ENCODE results near the gene FAM167B.
A peak's percentile ranks its signal among the peaks of the same experiment; 100 is the strongest.
"Not testable (repeated sequence)": the region's sequence is repeated elsewhere in the genome, so short reads cannot be mapped to it uniquely, and the experiment has no call there.

FAM167B gene

DNA sequence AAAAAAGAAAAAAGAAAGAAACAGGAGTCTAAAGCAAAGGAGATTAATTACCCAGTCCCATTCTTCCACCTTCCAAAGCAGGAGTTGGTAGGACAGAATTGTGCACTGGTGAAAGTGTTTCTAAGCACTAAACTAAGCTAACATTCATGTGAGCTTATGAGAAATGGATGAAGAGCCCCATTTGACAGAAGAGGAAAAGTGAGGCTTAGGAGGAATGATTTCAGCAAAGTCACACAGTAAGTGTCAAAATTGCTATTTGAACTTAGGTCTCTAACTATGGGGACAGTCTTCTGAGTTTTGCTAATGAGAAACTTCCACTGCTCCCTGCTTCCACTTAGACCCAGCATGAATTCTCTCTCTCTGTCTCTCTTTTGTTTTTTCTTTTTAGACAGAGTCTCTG lies 22.7 kb downstream of the FAM167B start:
- Histone ChIP-seq H3K4me3 (ENCODE audit: low read length) (no peak overlapping the region), H3K9ac (ENCODE audit: low read depth, low read length) (no peak overlapping the region), H3K27ac (ENCODE audit: low read length) (no peak overlapping the region), H3K4me1 (ENCODE audit: insufficient read depth, low read length) (peaks cover 16% of the 10 kb centered on the region; the same call in 1 of the 2 replicates), H3K9me3 (ENCODE audit: insufficient read depth, low read depth, low read length) (no peaks in the 10 kb centered on the region), H3K36me3 (ENCODE audit: insufficient read depth, low read depth, low read length) (no peaks in the 10 kb centered on the region), H3K27me3 (ENCODE audit: insufficient read depth, low read length) (no peaks in the 10 kb centered on the region)

DNA sequence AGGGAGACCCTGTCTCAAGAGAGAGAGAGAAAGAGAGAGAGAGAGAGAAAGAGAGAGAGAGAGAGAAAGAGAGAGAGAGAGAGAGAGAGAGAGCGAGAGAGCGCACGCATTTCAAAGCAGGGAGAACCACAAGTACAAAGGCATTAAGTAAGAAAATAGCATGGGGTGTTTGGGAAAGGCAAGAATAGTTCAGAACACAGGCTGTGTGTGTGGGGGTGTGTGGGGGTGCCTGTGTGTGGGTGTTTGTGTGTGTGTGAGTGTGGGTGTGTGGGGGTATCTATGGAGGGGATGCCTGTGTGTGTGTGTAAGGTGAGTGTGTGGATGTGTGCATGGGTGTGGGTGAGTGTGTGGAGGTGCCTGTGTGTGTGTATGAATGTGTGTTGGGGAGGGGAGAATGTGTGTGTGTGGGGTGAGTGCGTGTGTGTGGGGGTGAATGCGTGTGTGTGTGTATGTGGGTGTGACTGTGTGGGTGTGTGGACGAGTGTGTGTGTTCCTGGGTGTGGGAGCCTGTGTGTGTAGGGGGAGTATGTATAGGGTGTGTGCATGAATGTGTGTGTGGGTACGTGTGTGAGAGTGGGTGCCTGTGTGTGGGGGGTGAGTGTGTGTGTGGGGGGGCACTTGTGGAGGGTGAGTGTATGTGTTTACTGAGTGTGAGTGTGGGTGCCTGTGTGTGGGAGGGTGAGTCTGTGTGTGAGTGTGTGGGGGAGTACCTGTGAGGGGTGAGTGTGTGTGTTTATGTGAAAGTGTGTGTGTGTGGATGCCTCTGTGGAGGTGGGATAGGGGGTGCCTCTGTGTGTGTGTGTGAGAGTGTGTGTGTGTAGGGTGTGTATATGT lies 25.8 kb downstream of the FAM167B start:
- peaks cover 4% of the 10 kb centered on the region; the same call in 1 of the 2 replicates for H3K36me3 ChIP-seq (ENCODE audit: insufficient read depth, low read depth, low read length)
- no peak overlapping the region for H3K27ac ChIP-seq (ENCODE audit: low read length)
- peak overlapping the region; percentile 64; the same call in 1 of the 2 replicates for H3K9ac ChIP-seq (ENCODE audit: low read depth, low read length)
- H3K4me3 ChIP-seq (ENCODE audit: low read length), result no peak overlapping the region
- H3K27me3 ChIP-seq (ENCODE audit: insufficient read depth, low read length), result no peaks in the 10 kb centered on the region
- H3K4me1 ChIP-seq (ENCODE audit: insufficient read depth, low read length), result peaks cover 18% of the 10 kb centered on the region; the same call in 1 of the 2 replicates
- H3K9me3 ChIP-seq (ENCODE audit: insufficient read depth, low read depth, low read length), result no peaks in the 10 kb centered on the region

DNA sequence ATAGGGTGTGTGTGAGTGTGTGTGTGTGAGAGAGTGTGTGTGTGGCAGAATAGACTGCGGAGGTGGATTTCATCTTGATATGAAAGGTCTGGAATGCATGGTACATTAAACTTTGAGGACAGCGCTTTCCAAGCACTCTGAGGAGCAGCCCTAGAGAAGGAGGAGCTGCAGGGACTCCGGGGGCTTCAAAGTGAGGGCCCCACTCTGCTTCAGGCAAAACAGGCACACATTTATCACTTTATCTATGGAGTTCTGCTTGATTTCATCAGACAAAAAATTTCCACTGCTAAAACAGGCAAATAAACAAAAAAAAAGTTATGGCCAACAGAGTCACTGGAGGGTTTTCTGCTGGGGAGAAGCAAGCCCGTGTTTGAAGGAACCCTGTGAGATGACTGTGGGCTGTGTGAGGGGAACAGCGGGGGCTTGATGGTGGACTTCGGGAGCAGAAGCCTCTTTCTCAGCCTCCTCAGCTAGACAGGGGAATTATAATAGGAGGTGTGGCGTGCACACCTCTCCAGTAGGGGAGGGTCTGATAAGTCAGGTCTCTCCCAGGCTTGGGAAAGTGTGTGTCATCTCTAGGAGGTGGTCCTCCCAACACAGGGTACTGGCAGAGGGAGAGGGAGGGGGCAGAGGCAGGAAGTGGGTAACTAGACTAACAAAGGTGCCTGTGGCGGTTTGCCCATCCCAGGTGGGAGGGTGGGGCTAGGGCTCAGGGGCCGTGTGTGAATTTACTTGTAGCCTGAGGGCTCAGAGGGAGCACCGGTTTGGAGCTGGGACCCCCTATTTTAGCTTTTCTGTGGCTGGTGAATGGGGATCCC lies 26.6 kb downstream of the FAM167B start:
- peaks cover 4% of the 10 kb centered on the region; the same call in 1 of the 2 replicates for H3K36me3 ChIP-seq (ENCODE audit: insufficient read depth, low read depth, low read length)
- no peaks in the 10 kb centered on the region for H3K9me3 ChIP-seq (ENCODE audit: insufficient read depth, low read depth, low read length)
- peak overlapping the region; percentile 59; the same call in 1 of the 2 replicates for H3K4me3 ChIP-seq (ENCODE audit: low read length)
- peak overlapping the region; percentile 84 for H3K27ac ChIP-seq (ENCODE audit: low read length)
- H3K27me3 ChIP-seq (ENCODE audit: insufficient read depth, low read length), result no peaks in the 10 kb centered on the region
- H3K4me1 ChIP-seq (ENCODE audit: insufficient read depth, low read length), result peaks cover 18% of the 10 kb centered on the region; the same call in 1 of the 2 replicates
- peak overlapping the region; percentile 74; the same call in 1 of the 2 replicates for H3K9ac ChIP-seq (ENCODE audit: low read depth, low read length)

DNA sequence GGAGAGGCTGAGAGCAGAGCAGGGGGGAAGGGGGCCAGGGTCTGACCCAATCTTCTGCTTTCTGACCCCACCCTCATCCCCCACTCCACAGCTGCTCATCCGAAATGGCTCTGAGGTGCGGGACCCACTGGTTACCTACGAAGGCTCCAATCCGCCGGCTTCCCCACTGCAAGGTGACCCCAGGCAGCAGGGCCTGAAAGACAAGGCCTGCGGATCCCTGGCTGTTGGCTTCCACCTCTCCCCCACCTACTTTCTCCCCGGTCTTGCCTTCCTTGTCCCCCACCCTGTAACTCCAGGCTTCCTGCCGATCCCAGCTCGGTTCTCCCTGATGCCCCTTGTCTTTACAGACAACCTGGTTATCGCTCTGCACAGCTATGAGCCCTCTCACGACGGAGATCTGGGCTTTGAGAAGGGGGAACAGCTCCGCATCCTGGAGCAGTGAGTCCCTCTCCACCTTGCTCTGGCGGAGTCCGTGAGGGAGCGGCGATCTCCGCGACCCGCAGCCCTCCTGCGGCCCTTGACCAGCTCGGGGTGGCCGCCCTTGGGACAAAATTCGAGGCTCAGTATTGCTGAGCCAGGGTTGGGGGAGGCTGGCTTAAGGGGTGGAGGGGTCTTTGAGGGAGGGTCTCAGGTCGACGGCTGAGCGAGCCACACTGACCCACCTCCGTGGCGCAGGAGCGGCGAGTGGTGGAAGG lies 27.8 kb downstream of the FAM167B start:
- Histone ChIP-seq H3K27me3 (ENCODE audit: insufficient read depth, low read length) (no peaks in the 10 kb centered on the region), H3K4me1 (ENCODE audit: insufficient read depth, low read length) (peaks cover 18% of the 10 kb centered on the region; the same call in 1 of the 2 replicates), H3K4me3 (ENCODE audit: low read length) (peak overlapping the region; percentile 59; the same call in 1 of the 2 replicates), H3K9ac (ENCODE audit: low read depth, low read length) (peak overlapping the region; percentile 74; the same call in 1 of the 2 replicates), H3K36me3 (ENCODE audit: insufficient read depth, low read depth, low read length) (peaks cover 10% of the 10 kb centered on the region; the same call in 1 of the 2 replicates), H3K27ac (ENCODE audit: low read length) (peak overlapping the region; percentile 84), H3K9me3 (ENCODE audit: insufficient read depth, low read depth, low read length) (no peaks in the 10 kb centered on the region)

DNA sequence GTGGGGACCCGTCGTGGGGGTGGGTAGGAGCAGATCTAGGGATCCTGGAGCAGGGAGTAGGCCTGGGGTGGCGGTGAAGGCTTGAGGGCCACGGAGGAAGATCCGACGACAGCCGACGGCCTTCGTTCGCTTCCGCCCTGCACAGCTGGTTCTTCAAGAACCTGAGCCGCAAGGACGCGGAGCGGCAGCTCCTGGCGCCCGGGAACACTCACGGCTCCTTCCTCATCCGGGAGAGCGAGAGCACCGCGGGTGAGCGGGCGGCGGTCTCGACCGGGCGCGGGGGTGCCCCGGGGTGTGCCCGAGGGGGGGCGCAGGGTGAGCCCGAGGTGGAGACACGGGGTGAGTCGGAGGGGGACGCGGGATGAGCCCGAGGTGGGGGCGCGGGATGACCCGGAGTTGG lies 28.4 kb downstream of the FAM167B start:
- Histone ChIP-seq H3K9ac (ENCODE audit: low read depth, low read length) (peak overlapping the region; percentile 74; the same call in 1 of the 2 replicates), H3K36me3 (ENCODE audit: insufficient read depth, low read depth, low read length) (peaks cover 14% of the 10 kb centered on the region; the same call in 1 of the 2 replicates), H3K4me3 (ENCODE audit: low read length) (peak overlapping the region; percentile 59; the same call in 1 of the 2 replicates), H3K27ac (ENCODE audit: low read length) (no peak overlapping the region), H3K9me3 (ENCODE audit: insufficient read depth, low read depth, low read length) (no peaks in the 10 kb centered on the region), H3K27me3 (ENCODE audit: insufficient read depth, low read length) (no peaks in the 10 kb centered on the region), H3K4me1 (ENCODE audit: insufficient read depth, low read length) (peaks cover 18% of the 10 kb centered on the region; the same call in 1 of the 2 replicates)

DNA sequence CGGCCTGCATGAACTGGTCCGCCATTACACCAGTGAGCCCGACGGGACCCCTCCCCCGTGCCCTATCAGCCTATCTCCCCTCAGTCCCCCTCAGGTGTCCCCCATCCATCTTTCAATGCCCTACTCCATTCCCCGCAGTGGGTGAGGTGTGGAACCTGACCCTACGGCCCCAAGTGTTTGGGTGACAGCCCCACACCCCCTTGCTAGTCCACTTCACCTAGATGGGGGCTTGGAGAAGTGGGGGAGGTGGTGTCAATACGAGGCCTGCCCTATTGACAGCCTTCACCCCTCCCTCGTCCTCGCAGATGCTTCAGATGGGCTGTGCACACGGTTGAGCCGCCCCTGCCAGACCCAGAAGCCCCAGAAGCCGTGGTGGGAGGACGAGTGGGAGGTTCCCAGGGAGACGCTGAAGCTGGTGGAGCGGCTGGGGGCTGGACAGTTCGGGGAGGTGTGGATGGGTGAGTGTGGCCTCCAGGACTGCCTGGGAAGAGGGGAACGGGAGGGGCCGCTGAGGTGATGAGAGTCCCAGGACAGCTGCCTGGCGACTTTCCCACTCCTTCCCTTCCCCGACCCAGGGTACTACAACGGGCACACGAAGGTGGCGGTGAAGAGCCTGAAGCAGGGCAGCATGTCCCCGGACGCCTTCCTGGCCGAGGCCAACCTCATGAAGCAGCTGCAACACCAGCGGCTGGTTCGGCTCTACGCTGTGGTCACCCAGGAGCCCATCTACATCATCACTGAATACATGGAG lies 29.2 kb downstream of the FAM167B start:
- Histone ChIP-seq H3K9ac (ENCODE audit: low read depth, low read length) (no peak overlapping the region), H3K27me3 (ENCODE audit: insufficient read depth, low read length) (no peaks in the 10 kb centered on the region), H3K4me3 (ENCODE audit: low read length) (no peak overlapping the region), H3K27ac (ENCODE audit: low read length) (no peak overlapping the region), H3K36me3 (ENCODE audit: insufficient read depth, low read depth, low read length) (peaks cover 20% of the 10 kb centered on the region; the same call in 1 of the 2 replicates), H3K9me3 (ENCODE audit: insufficient read depth, low read depth, low read length) (no peaks in the 10 kb centered on the region), H3K4me1 (ENCODE audit: insufficient read depth, low read length) (peaks cover 18% of the 10 kb centered on the region; the same call in 1 of the 2 replicates)

DNA sequence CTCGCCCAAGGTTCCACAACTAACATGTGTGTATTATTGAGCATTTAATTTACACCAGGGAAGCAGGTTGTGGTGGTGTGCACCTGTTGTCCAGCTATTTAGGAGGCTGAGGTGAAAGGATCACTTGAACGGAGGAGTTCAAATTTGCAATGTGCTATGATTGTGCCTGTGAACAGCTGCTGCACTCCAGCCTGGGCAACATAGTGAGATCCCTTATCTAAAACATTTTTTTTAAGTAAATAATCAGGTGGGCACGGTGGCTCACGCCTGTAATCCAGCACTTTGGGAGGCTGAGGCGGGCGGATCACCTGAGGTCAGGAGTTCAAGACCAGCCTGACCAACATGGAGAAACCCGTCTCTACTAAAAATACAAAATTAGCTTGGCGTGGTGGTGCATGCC lies 37.8 kb downstream of the FAM167B start:
- H3K36me3 ChIP-seq (ENCODE audit: insufficient read depth, low read depth, low read length), result peaks cover 16% of the 10 kb centered on the region; the same call in 1 of the 2 replicates
- H3K4me3 ChIP-seq (ENCODE audit: low read length); H3K9me3 ChIP-seq (ENCODE audit: insufficient read depth, low read depth, low read length): not testable (repeated sequence)

DNA sequence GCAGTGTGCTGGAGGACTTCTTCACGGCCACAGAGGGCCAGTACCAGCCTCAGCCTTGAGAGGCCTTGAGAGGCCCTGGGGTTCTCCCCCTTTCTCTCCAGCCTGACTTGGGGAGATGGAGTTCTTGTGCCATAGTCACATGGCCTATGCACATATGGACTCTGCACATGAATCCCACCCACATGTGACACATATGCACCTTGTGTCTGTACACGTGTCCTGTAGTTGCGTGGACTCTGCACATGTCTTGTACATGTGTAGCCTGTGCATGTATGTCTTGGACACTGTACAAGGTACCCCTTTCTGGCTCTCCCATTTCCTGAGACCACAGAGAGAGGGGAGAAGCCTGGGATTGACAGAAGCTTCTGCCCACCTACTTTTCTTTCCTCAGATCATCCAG lies 38.6 kb downstream of the FAM167B start:
- no peaks in the 10 kb centered on the region for H3K4me1 ChIP-seq (ENCODE audit: insufficient read depth, low read length)
- no peak overlapping the region for H3K27ac ChIP-seq (ENCODE audit: low read length)
- H3K9ac ChIP-seq (ENCODE audit: low read depth, low read length), result no peak overlapping the region
- peaks cover 10% of the 10 kb centered on the region; the same call in 1 of the 2 replicates for H3K36me3 ChIP-seq (ENCODE audit: insufficient read depth, low read depth, low read length)
- no peaks in the 10 kb centered on the region for H3K9me3 ChIP-seq (ENCODE audit: insufficient read depth, low read depth, low read length)
- H3K27me3 ChIP-seq (ENCODE audit: insufficient read depth, low read length), result no peaks in the 10 kb centered on the region
- no peak overlapping the region for H3K4me3 ChIP-seq (ENCODE audit: low read length)

More for the DNA sequence above, 37.8 kb downstream of the FAM167B start:
- not testable (repeated sequence) for H3K27me3 ChIP-seq (ENCODE audit: insufficient read depth, low read length); H3K9ac ChIP-seq (ENCODE audit: low read depth, low read length); H3K27ac ChIP-seq (ENCODE audit: low read length); H3K4me1 ChIP-seq (ENCODE audit: insufficient read depth, low read length)

DNA sequence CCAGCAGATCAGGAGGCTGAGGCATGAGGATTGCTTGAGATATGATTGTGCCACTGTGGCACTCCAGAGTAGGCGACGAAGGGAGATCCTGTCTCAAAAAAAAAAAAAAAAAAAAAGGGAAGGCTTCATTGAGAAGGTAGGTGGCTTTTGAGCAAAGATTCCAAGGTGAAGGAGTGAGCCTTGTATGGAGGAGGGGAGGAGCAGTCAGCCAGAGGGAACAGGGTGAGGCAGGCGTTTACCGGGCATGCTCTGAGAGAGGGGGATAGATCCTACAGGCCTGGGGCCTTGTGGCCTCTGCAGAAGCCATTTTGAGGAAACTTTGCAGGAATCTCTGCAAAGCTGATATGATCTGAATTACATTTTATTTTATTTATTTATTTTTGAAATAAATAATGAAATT lies 39.7 kb downstream of the FAM167B start:
- Histone ChIP-seq H3K36me3 (ENCODE audit: insufficient read depth, low read depth, low read length) (0 out of 2 replicates have a peak, but pooled peaks cover 6% of the 10 kb centered on the region), H3K4me1 (ENCODE audit: insufficient read depth, low read length) (no peaks in the 10 kb centered on the region), H3K27me3 (ENCODE audit: insufficient read depth, low read length) (no peaks in the 10 kb centered on the region), H3K4me3 (ENCODE audit: low read length) (no peak overlapping the region), H3K27ac (ENCODE audit: low read length) (no peak overlapping the region), H3K9ac (ENCODE audit: low read depth, low read length) (no peak overlapping the region; the same call in 1 of the 2 replicates), H3K9me3 (ENCODE audit: insufficient read depth, low read depth, low read length) (no peaks in the 10 kb centered on the region)

DNA sequence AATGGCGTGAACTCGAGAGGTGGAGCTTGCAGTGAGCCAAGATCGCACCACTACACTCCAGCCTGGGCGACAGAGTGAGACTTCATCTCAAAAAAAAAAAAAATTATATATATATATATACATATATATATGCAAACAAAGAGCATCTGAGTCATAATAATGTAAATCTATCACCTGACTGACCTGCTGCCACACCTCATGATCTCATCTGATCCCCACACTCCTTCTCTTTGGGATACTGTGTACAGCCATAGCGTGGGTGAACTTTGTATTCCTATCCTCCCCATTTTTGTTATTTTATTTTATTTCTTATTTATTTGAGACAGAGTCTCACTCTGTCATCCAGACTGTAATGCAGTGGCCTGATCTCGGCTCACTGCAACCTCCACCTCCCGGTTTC lies 42.2 kb downstream of the FAM167B start:
- Histone ChIP-seq H3K9ac (ENCODE audit: low read depth, low read length) (no peak overlapping the region), H3K36me3 (ENCODE audit: insufficient read depth, low read depth, low read length) (0 out of 2 replicates have a peak, but pooled peaks cover 6% of the 10 kb centered on the region), H3K9me3 (ENCODE audit: insufficient read depth, low read depth, low read length) (no peaks in the 10 kb centered on the region), H3K27me3 (ENCODE audit: insufficient read depth, low read length) (no peaks in the 10 kb centered on the region), H3K27ac (ENCODE audit: low read length) (no peak overlapping the region), H3K4me1 (ENCODE audit: insufficient read depth, low read length) (no peaks in the 10 kb centered on the region), H3K4me3 (ENCODE audit: low read length) (no peak overlapping the region)

All from iPS-20b (cell line).